ENCODE measurements around the gene DIP2A.

DNA sequence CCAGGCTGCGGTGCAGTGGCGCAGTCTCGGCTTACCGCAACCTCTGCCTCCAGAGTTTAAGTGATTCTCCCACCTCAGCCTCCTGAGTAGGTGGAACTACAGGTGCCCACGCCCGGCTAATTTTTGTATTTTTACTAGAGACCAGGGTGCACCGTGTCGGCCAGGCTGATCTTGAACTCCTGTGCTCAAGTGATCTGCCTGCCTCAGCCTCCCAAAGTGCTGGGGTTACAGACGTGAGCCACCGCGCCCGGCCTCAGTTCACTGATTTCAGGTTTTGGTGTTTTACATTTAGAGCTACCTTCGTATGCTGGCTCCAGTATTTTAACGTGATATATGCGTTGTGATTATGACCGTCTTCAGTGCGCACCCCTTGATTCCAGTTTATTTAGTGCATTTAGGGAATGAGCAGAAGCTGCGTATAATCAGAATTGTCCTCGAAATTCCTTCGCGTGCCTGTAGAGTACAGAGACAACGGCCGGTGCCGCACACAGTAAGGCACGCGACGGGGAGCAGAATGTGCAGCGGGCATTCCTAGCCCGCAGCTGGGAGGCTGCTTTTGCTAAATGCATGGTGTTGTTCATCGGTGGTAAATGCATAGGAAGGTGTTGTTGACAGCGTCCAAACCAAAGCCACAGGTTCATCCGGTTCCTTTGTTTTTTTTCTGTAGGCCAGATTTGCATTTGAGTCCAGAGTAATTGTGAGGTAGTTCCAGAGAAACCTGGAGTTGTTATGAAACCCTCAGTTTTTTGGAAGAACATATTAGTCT, 48.9 kb upstream of the DIP2A start:
- TF ChIP-seq, protein P1, sequence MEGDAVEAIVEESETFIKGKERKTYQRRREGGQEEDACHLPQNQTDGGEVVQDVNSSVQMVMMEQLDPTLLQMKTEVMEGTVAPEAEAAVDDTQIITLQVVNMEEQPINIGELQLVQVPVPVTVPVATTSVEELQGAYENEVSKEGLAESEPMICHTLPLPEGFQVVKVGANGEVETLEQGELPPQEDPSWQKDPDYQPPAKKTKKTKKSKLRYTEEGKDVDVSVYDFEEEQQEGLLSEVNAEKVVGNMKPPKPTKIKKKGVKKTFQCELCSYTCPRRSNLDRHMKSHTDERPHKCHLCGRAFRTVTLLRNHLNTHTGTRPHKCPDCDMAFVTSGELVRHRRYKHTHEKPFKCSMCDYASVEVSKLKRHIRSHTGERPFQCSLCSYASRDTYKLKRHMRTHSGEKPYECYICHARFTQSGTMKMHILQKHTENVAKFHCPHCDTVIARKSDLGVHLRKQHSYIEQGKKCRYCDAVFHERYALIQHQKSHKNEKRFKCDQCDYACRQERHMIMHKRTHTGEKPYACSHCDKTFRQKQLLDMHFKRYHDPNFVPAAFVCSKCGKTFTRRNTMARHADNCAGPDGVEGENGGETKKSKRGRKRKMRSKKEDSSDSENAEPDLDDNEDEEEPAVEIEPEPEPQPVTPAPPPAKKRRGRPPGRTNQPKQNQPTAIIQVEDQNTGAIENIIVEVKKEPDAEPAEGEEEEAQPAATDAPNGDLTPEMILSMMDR (IDR thresholded peaks at IDR 0.05; ENCODE audit: low read depth, low read length): no peak
- TF ChIP-seq EZH2phosphoT487 (IDR thresholded peaks at IDR 0.05; ENCODE audit: low read depth): no peak

Measured in OCI-LY3 (cell line).